ENCODE data around the gene CDT1. TPM values are rescaled to one million over a fixed set of nuclear protein-coding genes. Genes with fewer than 3 reads are reported as not detected.

CDT1 gene
- total RNA-seq, 1 experiment from 2014 or later: 43.0 TPM

GRCh38 chr16:88839026-88839529, 35.5 kb downstream of the CDT1 start:
- no TSS peak for BruUV-seq (replicated peaks)
- Histone ChIP-seq H3K27me3 (ENCODE audit: low read length) (no peaks in the 10 kb centered on the region), H3F3A (ENCODE audit: low read length, unreplicated experiment) (no peaks in the 10 kb centered on the region), H3K4me3 (ENCODE audit: low read length) (no peak overlapping the region), H3K4me2 (ENCODE audit: low read length) (no peak overlapping the region), H3K27ac (ENCODE audit: low read length) (no peak overlapping the region), H3K9me2 (replicated peaks; ENCODE audit: low read length) (no peaks in the 10 kb centered on the region), H4K20me1 (ENCODE audit: low read length) (no peaks in the 10 kb centered on the region), H3K79me2 (ENCODE audit: low read length) (no peaks in the 10 kb centered on the region), H3K4me1 (ENCODE audit: insufficient read depth, low read length) (no peaks in the 10 kb centered on the region), H3K9me3 (ENCODE audit: low read length) (no peaks in the 10 kb centered on the region), H3K9ac (ENCODE audit: low read length) (no peak overlapping the region), H3K36me3 (ENCODE audit: low read depth, low read length) (no peaks in the 10 kb centered on the region), H2AFZ (ENCODE audit: low read length) (no peak overlapping the region)
- ChIA-PET POLR2A (ENCODE audit: unreplicated experiment) (no interaction called here), CTCF (no interaction called here)
- no peak for TF ChIP-seq EZH2phosphoT487 (IDR thresholded peaks at IDR 0.05; ENCODE audit: borderline replicate concordance, low read length)
- TF ChIP-seq CTCF (conservative IDR thresholded peaks at IDR 0.05; ENCODE audit: low read depth, low read length): no peak
- TF ChIP-seq EZH2 (IDR thresholded peaks at IDR 0.05; ENCODE audit: low read length, unreplicated experiment): no peak
- DNase-seq (no peak), ATAC-seq (no peak)
- intact Hi-C loops (cut with micrococcal nuclease): no loop called here

- Histone ChIP-seq H3K27ac (ENCODE audit: low read length) (no peak overlapping the region), H4K20me1 (ENCODE audit: low read length) (no peaks in the 10 kb centered on the region), H3K9ac (ENCODE audit: low read length) (no peak overlapping the region), H3K36me3 (ENCODE audit: low read depth, low read length) (no peaks in the 10 kb centered on the region), H3K79me2 (ENCODE audit: low read length) (no peaks in the 10 kb centered on the region), H3F3A (ENCODE audit: low read length, unreplicated experiment) (no peaks in the 10 kb centered on the region), H3K4me2 (ENCODE audit: low read length) (no peak overlapping the region), H3K27me3 (ENCODE audit: low read length) (no peaks in the 10 kb centered on the region), H3K9me2 (replicated peaks; ENCODE audit: low read length) (no peaks in the 10 kb centered on the region), H3K4me1 (ENCODE audit: insufficient read depth, low read length) (no peaks in the 10 kb centered on the region), H2AFZ (ENCODE audit: low read length) (no peak overlapping the region), H3K4me3 (ENCODE audit: low read length) (no peak overlapping the region), H3K9me3 (ENCODE audit: low read length) (no peaks in the 10 kb centered on the region)
- ChIA-PET POLR2A (ENCODE audit: unreplicated experiment) (no interaction called here), CTCF (no interaction called here)
- TF ChIP-seq EZH2 (IDR thresholded peaks at IDR 0.05; ENCODE audit: low read length, unreplicated experiment) (no peak), EZH2phosphoT487 (IDR thresholded peaks at IDR 0.05; ENCODE audit: borderline replicate concordance, low read length) (no peak), CTCF (conservative IDR thresholded peaks at IDR 0.05; ENCODE audit: low read depth, low read length) (no peak)
- intact Hi-C loops (cut with micrococcal nuclease): no loop called here
- no peak for ATAC-seq
- no TSS peak for BruUV-seq (replicated peaks)
- DNase-seq: no peak
Measured at GRCh38 chr16:88839745-88840599, 36.4 kb downstream of the CDT1 start.

GRCh38 chr16:88840600-88841215, 37.1 kb downstream of the CDT1 start:
- POLR2A ChIA-PET (ENCODE audit: unreplicated experiment): no interaction called here
- TF ChIP-seq EZH2 (IDR thresholded peaks at IDR 0.05; ENCODE audit: low read length, unreplicated experiment) (no peak), EZH2phosphoT487 (IDR thresholded peaks at IDR 0.05; ENCODE audit: borderline replicate concordance, low read length) (no peak), CTCF (conservative IDR thresholded peaks at IDR 0.05; ENCODE audit: low read depth, low read length) (no peak)
- Histone ChIP-seq H3F3A (ENCODE audit: low read length, unreplicated experiment) (no peaks in the 10 kb centered on the region), H3K4me1 (ENCODE audit: insufficient read depth, low read length) (no peaks in the 10 kb centered on the region), H2AFZ (ENCODE audit: low read length) (no peak overlapping the region), H3K27me3 (ENCODE audit: low read length) (no peaks in the 10 kb centered on the region), H3K9me2 (replicated peaks; ENCODE audit: low read length) (no peaks in the 10 kb centered on the region), H3K4me3 (ENCODE audit: low read length) (no peak overlapping the region), H3K4me2 (ENCODE audit: low read length) (no peak overlapping the region), H3K36me3 (ENCODE audit: low read depth, low read length) (no peaks in the 10 kb centered on the region), H3K79me2 (ENCODE audit: low read length) (no peaks in the 10 kb centered on the region), H3K9ac (ENCODE audit: low read length) (no peak overlapping the region), H3K9me3 (ENCODE audit: low read length) (no peaks in the 10 kb centered on the region), H3K27ac (ENCODE audit: low read length) (no peak overlapping the region), H4K20me1 (ENCODE audit: low read length) (no peaks in the 10 kb centered on the region)
- CTCF ChIA-PET: no interaction called here
- ATAC-seq: no peak
- BruUV-seq (replicated peaks): no TSS peak
- intact Hi-C loops (cut with micrococcal nuclease): no loop called here
- no peak for DNase-seq

All from PC-3 (cell line).